D721Med (cell line): Measurements from ENCODE around the gene TIGAR.

Experiments
- DNase-seq: peaks from one replicate; pipeline ENCODE4 v3.0.0; 2011; ENCODE audit warnings: low spot score; ENCODE audit not compliant: insufficient read length
- FAIRE-seq: peaks from 2 replicates; lab custom pipeline; 2011; peaks lifted over from hg19 to GRCh38; lab: Jason Lieb, UNC
- TF ChIP-seq, protein P1 (sequence below): IDR thresholded peaks from 2 replicates; pipeline ENCODE4 v1.5.1; 2012; ENCODE audit warnings: mild to moderate bottlenecking, control low read depth; ENCODE audit not compliant: insufficient read depth; ENCODE audit errors: missing control alignments

Gene TIGAR

DNA sequence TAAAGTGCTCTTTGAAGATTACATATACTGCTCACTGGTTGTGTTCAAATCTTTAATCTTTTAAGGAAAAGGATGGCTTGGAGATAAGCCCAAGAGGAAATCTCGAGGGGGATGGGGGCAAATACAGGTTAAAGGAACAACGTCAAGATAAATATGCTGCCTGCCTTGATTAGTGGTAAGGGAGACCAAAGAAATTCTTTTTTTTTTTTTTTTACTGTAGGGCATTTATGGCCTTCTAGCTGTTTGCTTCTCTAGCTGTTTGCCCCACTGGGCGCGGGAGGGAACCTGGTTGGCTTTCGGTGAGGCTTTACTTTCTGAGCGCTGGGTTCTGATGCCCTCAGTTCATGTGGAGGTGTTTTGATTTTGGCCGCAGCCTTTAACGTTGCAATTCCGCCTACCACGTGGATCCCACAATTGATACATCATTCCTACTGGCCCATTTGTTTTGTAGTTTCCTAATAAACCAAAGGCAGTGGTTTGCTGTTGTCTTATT lies 41.8 kb upstream of the TIGAR start:
- DNase-seq (no peak), FAIRE-seq (no peak)
- TF ChIP-seq, protein P1, sequence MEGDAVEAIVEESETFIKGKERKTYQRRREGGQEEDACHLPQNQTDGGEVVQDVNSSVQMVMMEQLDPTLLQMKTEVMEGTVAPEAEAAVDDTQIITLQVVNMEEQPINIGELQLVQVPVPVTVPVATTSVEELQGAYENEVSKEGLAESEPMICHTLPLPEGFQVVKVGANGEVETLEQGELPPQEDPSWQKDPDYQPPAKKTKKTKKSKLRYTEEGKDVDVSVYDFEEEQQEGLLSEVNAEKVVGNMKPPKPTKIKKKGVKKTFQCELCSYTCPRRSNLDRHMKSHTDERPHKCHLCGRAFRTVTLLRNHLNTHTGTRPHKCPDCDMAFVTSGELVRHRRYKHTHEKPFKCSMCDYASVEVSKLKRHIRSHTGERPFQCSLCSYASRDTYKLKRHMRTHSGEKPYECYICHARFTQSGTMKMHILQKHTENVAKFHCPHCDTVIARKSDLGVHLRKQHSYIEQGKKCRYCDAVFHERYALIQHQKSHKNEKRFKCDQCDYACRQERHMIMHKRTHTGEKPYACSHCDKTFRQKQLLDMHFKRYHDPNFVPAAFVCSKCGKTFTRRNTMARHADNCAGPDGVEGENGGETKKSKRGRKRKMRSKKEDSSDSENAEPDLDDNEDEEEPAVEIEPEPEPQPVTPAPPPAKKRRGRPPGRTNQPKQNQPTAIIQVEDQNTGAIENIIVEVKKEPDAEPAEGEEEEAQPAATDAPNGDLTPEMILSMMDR = no peak

GRCh38 chr12:4280351-4281163 lies 40.5 kb upstream of the TIGAR start:
- DNase-seq (no peak), FAIRE-seq (no peak)
- TF ChIP-seq, protein P1 = no peak

- no peak for FAIRE-seq
- TF ChIP-seq, protein P1 = no peak
- DNase-seq = no peak
Observed at GRCh38 chr12:4281173-4281654, 39.8 kb upstream of the TIGAR start.

- DNase-seq (no peak), FAIRE-seq (no peak)
- TF ChIP-seq, protein P1 = no peak
Observed at GRCh38 chr12:4282103-4282891, 38.7 kb upstream of the TIGAR start.

- DNase-seq (no peak), FAIRE-seq (no peak)
- TF ChIP-seq, protein P1 = no peak
Observed at GRCh38 chr12:4282892-4283511, 38.0 kb upstream of the TIGAR start.

GRCh38 chr12:4283512-4284255 lies 37.3 kb upstream of the TIGAR start:
- TF ChIP-seq, protein P1 = no peak
- DNase-seq (no peak), FAIRE-seq (no peak)
